Liver (tissue), 9 donors: ENCODE measurements around the gene FADD. TPM values are rescaled to one million over a fixed set of nuclear protein-coding genes. Genes with fewer than 3 reads are reported as not detected.

Experiments used
- DNase-seq: peaks from one replicate; pipeline ENCODE4 v3.0.0-alpha.2; 2017; ENCODE audit warnings: low spot score
- H3K27ac ChIP-seq, 2 donors: one replicate each; pipeline ENCODE4 v1.7.0; 2013; ENCODE audit warnings: inconsistent platforms in 2 of 2, low read length in 2 of 2, control low read depth in 1 of 2, low read depth in 1 of 2, mild to moderate bottlenecking in 1 of 2
- H3K27me3 ChIP-seq, 4 donors: one replicate each; pipeline versions ENCODE4 v1.6.1 to v1.7.0; 2013; ENCODE audit warnings: low read length in 3 of 4, inconsistent platforms in 1 of 4, mild to moderate bottlenecking in 1 of 4, moderate library complexity in 1 of 4; ENCODE audit not compliant: control insufficient read depth in 4 of 4, insufficient read depth in 4 of 4
- H3K36me3 ChIP-seq, 4 donors: one replicate each; pipeline versions ENCODE4 v1.6.1 to v1.7.0; 2013; ENCODE audit warnings: low read length in 3 of 4, mild to moderate bottlenecking in 3 of 4, low read depth in 1 of 4, moderate library complexity in 1 of 4; ENCODE audit not compliant: control insufficient read depth in 4 of 4, insufficient read depth in 3 of 4
- H3K4me1 ChIP-seq, 4 donors: one replicate each; pipeline versions ENCODE4 v1.6.1 to v1.7.0; 2013; ENCODE audit warnings: low read length in 3 of 4, mild to moderate bottlenecking in 3 of 4, moderate library complexity in 1 of 4; ENCODE audit not compliant: control insufficient read depth in 4 of 4, insufficient read depth in 4 of 4
- H3K4me3 ChIP-seq, 3 donors: one replicate each; pipeline versions ENCODE4 v1.6.1 to v1.7.0; 2013; ENCODE audit warnings: low read length in 3 of 3, control low read depth in 1 of 3, low read depth in 1 of 3, mild to moderate bottlenecking in 1 of 3
- H3K9ac ChIP-seq, 2 donors: one replicate each; pipeline ENCODE4 v1.7.0; 2013; ENCODE audit warnings: low read length in 2 of 2, mild to moderate bottlenecking in 2 of 2, moderate library complexity in 2 of 2, control low read depth in 1 of 2, low read depth in 1 of 2
- H3K9me3 ChIP-seq, 4 donors: one replicate each; pipeline versions ENCODE4 v1.6.1 to v1.7.0; 2013; ENCODE audit warnings: low read length in 3 of 4; ENCODE audit not compliant: control insufficient read depth in 4 of 4
- EGR1 ChIP-seq, 2 donors: IDR thresholded peaks; 2 replicates each; pipeline ENCODE4 v1.6.1; 2016 to 2018; ENCODE audit warnings: antibody characterized with exemption in 2 of 2, low read depth in 2 of 2
- FOXA1 ChIP-seq: IDR thresholded peaks from 2 replicates; pipeline ENCODE4 v1.6.1; 2016; ENCODE audit warnings: antibody characterized with exemption
- FOXA2 ChIP-seq: IDR thresholded peaks from 2 replicates; pipeline ENCODE4 v1.6.1; 2016; ENCODE audit warnings: antibody characterized with exemption
- GABPA ChIP-seq, 2 donors: IDR thresholded peaks in 1 of 2; conservative IDR thresholded peaks in 1 of 2; 2 replicates each; pipeline ENCODE4 v1.6.1; 2016; ENCODE audit warnings: antibody characterized with exemption in 2 of 2, mild to moderate bottlenecking in 1 of 2, moderate library complexity in 1 of 2
- HNF4A ChIP-seq, 2 donors: conservative IDR thresholded peaks; 2 replicates each; pipeline ENCODE4 v1.6.1; 2016; ENCODE audit warnings: antibody characterized with exemption in 2 of 2, mild to moderate bottlenecking in 2 of 2
- HNF4G ChIP-seq: IDR thresholded peaks from 2 replicates; pipeline ENCODE4 v1.6.1; 2016; ENCODE audit warnings: antibody characterized with exemption
- JUND ChIP-seq, 2 donors: IDR thresholded peaks; 2 replicates each; pipeline ENCODE4 v1.6.1; 2016; ENCODE audit warnings: antibody characterized with exemption in 2 of 2
- MAX ChIP-seq: IDR thresholded peaks from 2 replicates; pipeline ENCODE4 v1.6.1; 2016; ENCODE audit warnings: antibody characterized with exemption
- NR2F2 ChIP-seq: IDR thresholded peaks from 2 replicates; pipeline ENCODE4 v1.6.1; 2016; ENCODE audit warnings: antibody characterized with exemption
- RAD21 ChIP-seq, 2 donors: IDR thresholded peaks; 2 replicates each; pipeline ENCODE4 v1.6.1; 2016; ENCODE audit warnings: antibody characterized with exemption in 2 of 2, mild to moderate bottlenecking in 2 of 2
- REST ChIP-seq: IDR thresholded peaks from 2 replicates; pipeline ENCODE4 v1.6.1; 2016; ENCODE audit warnings: antibody characterized with exemption, mild to moderate bottlenecking
- RXRA ChIP-seq, 2 donors: IDR thresholded peaks; 2 replicates each; pipeline ENCODE4 v1.6.1; 2017 to 2018; ENCODE audit warnings: antibody characterized with exemption in 2 of 2, mild to moderate bottlenecking in 1 of 2
- TAF1 ChIP-seq: conservative IDR thresholded peaks from 2 replicates; pipeline ENCODE4 v1.6.1; 2016; ENCODE audit warnings: antibody characterized with exemption, mild to moderate bottlenecking
- YY1 ChIP-seq: IDR thresholded peaks from 2 replicates; pipeline ENCODE4 v1.6.1; 2016; ENCODE audit warnings: antibody characterized with exemption, mild to moderate bottlenecking
- ZBTB33 ChIP-seq: IDR thresholded peaks from 2 replicates; pipeline ENCODE4 v1.6.1; 2016; ENCODE audit warnings: antibody characterized with exemption
- WGBS: extraction: QIAGEN DNeasy Blood & Tissue Kit; methylation state at CpG from one replicate; pipeline ENCODE4 v1.1.7; 2013; 5-methylcytosine and 5-hydroxymethylcytosine counted together
- polyA plus RNA-seq, 2 donors: library from polyadenylated mRNA; stranded (reverse) in 1 of 2; unstranded in 1 of 2; fragments of 200-250 nt in 1 of 2; fragments of >200 nt in 1 of 2; fragmentation: Nextera tagmentation in 1 of 2; extraction: Ambion mirVana in 1 of 2; gene quantifications; one replicate each; pipeline versions ENCODE4 v1.2.1 to v1.2.3, GENCODE V29; 2013 to 2015
- total RNA-seq, 2 donors: library from RNA; depleted of rRNA; stranded (reverse); fragments of >200 nt; gene quantifications; one replicate each; pipeline ENCODE4 v1.2.3, GENCODE V29; 2014
- TF ChIP-seq, protein P1 (sequence below): IDR thresholded peaks from 2 replicates; pipeline ENCODE4 v1.6.1; 2016; ENCODE audit warnings: antibody characterized with exemption
- donor health status: healthy.
- donor health status: healthy.
- donor health status: healthy.
- donor health status: healthy.
- donor health status: healthy.

FADD gene
- total and polyA plus RNA-seq, 4 donors, result 1.8 to 17.3 (median 14.8) TPM

DNA sequence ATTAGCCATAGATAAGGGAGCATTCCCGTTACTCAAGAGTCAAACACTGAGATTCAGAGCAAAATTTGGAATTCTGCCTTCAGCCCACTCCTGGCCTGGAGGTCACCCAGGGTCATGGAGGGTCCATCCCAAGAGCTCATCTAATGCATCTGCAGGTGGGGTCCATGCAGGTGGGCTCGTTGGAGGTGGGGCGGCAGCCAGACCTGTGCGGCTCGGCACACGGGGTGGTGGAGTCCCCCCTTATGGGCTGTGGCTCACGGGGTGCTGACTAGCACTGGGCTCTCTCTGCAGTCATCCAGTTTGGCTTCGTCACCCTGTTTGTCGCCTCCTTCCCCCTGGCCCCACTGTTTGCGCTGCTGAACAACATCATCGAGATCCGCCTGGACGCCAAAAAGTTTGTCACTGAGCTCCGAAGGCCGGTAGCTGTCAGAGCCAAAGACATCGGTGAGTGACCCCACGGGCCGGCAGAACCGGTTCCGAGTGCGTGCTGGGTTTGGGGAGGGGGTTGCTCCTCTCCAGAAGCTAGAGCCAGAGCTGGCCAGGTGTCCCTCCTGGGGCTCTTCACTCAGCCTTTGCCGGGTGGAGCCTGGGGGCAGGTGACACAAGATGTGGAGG is 32.4 kb upstream of the FADD start:
- DNase-seq, result no peak
- H3K9ac ChIP-seq, result no peak overlapping the region
- no peaks in the 10 kb centered on the region for H3K9me3 ChIP-seq
- H3K27ac ChIP-seq, result no peak overlapping the region
- TF ChIP-seq GABPA (IDR thresholded peaks at IDR 0.05 in 1 of 2, conservative IDR thresholded peaks at IDR 0.05 in 1 of 2), result no peak
- TF ChIP-seq, protein P1, sequence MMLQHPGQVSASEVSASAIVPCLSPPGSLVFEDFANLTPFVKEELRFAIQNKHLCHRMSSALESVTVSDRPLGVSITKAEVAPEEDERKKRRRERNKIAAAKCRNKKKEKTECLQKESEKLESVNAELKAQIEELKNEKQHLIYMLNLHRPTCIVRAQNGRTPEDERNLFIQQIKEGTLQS, result no peak
- TF ChIP-seq TAF1, result no peak
- TF ChIP-seq ZBTB33, result no peak
- no peak for TF ChIP-seq RAD21 (IDR thresholded peaks at IDR 0.05)
- TF ChIP-seq MAX, result no peak
- no peak for TF ChIP-seq REST
- H3K27me3 ChIP-seq, result no peaks in the 10 kb centered on the region
- peaks cover 7 to 72% (median 29%) of the 10 kb centered on the region in 4 donors for H3K36me3 ChIP-seq
- H3K4me1 ChIP-seq, result no peaks in the 10 kb centered on the region
- 95% methylated on average over 22 of the region's 22 CpGs for WGBS
- H3K4me3 ChIP-seq, result no peak overlapping the region

- H3K9me3 ChIP-seq, result no peaks in the 10 kb centered on the region
- H3K4me3 ChIP-seq, result no peak overlapping the region
- no peak overlapping the region for H3K27ac ChIP-seq
- 55% methylated on average over 4 of the region's 4 CpGs for WGBS
- no peak for DNase-seq
- peaks cover 7 to 55% (median 20%) of the 10 kb centered on the region in 4 donors for H3K36me3 ChIP-seq
- no peaks in the 10 kb centered on the region for H3K27me3 ChIP-seq
- no peaks in the 10 kb centered on the region for H3K4me1 ChIP-seq
- no peak overlapping the region for H3K9ac ChIP-seq
- TF ChIP-seq REST, result no peak
- TF ChIP-seq MAX, result no peak
- no peak for TF ChIP-seq GABPA (IDR thresholded peaks at IDR 0.05 in 1 of 2, conservative IDR thresholded peaks at IDR 0.05 in 1 of 2)
- TF ChIP-seq HNF4G, result no peak
- no peak for TF ChIP-seq FOXA2
- TF ChIP-seq RAD21 (IDR thresholded peaks at IDR 0.05), result no peak
- TF ChIP-seq ZBTB33, result no peak
- TF ChIP-seq HNF4A (conservative IDR thresholded peaks at IDR 0.05), result no peak
- no peak for TF ChIP-seq EGR1 (IDR thresholded peaks at IDR 0.05; ENCODE audit: low read depth in 2 of 2)
- TF ChIP-seq, protein P1, result no peak
- no peak for TF ChIP-seq NR2F2
- TF ChIP-seq YY1, result no peak
- no peak for TF ChIP-seq TAF1
- TF ChIP-seq FOXA1, result no peak
- TF ChIP-seq RXRA (IDR thresholded peaks at IDR 0.05), result no peak
- no peak for TF ChIP-seq JUND (IDR thresholded peaks at IDR 0.05)
Measured at GRCh38 chr11:70173018-70173417, 30.1 kb upstream of the FADD start.
